HCT116 (cell line): Measurements from ENCODE around the gene SYNPR. TPM values are rescaled to one million over a fixed set of nuclear protein-coding genes. Genes with fewer than 3 reads are reported as not detected.

Source experiments
- ATAC-seq: fragments of 200-7000 bp; cut with Tn5 transposase; 2 replicates; pipeline ENCODE4 v1.9.1; 2020; ENCODE audit warnings: mild to moderate bottlenecking, moderate library complexity
- BruUV-seq: library from RNA; stranded (reverse); fragments of 400-500 nt; replicated peaks from 2 replicates; lab custom pipeline; 2021; lab: Mats Ljungman, UMichigan
- CTCF ChIA-PET: fragments of 300-600 bp; sonication (Branson Sonifier 250); formaldehyde crosslinking; loops from one replicate; lab custom pipeline; 2021; ENCODE audit warnings: antibody characterized with exemption; lab: Charles Lee
- POLR2A ChIA-PET: fragments of 300-600, 350-600 bp; sonication (Branson Sonifier 250); formaldehyde crosslinking; loops from one replicate; lab custom pipeline; 2021; ENCODE audit warnings: antibody characterized with exemption; lab: Charles Lee
- RAD21 ChIA-PET, 2 experiments: fragments of 300-600 bp; sonication (Branson Sonifier 250); formaldehyde crosslinking; loops; one replicate each; lab custom pipeline; 2023; ENCODE audit warnings: low total read pairs in 2 of 2; ENCODE audit not compliant: uncharacterized antibody in 2 of 2, unreplicated experiment in 2 of 2, low non-redundant PET in 1 of 2; lab: Charles Lee
- DNase-seq: peaks from one replicate; pipeline ENCODE4 v3.0.0-alpha.2; 2010; ENCODE audit warnings: low read depth, low spot score
- H2AFZ ChIP-seq: fragments of 200-600 bp; shearing (Covaris generic), sonication (generic); 2 replicates; pipeline ENCODE4 v1.6.1; 2017; ENCODE audit warnings: low read depth, mixed run types, mixed read lengths, antibody characterized with exemption, low read length; ENCODE audit not compliant: poor library complexity, severe bottlenecking
- H3K27ac ChIP-seq: 2 replicates; pipeline ENCODE4 v1.5.1; 2012; ENCODE audit warnings: low read depth, low read length
- H3K27me3 ChIP-seq: fragments of 200-600 bp; sonication (generic); 2 replicates; pipeline ENCODE4 v1.6.1; 2016; ENCODE audit warnings: mixed run types, low read length, mixed read lengths; ENCODE audit not compliant: insufficient read depth
- H3K36me3 ChIP-seq, 2 experiments: fragments of 200-500 bp in 1 of 2; fragments of 200-600 bp in 1 of 2; sonication (Bioruptor generic) in 1 of 2; sonication (generic) in 1 of 2; 2 replicates each; pipeline versions ENCODE4 v1.5.1 to v1.6.1; 2014 to 2016; ENCODE audit warnings: low read length in 2 of 2, inconsistent platforms in 1 of 2, mixed read lengths in 1 of 2, mixed run types in 1 of 2; ENCODE audit not compliant: insufficient read depth in 2 of 2, control insufficient read depth in 1 of 2
- H3K4me1 ChIP-seq, 2 experiments: fragments of 200-600 bp in 1 of 2; sonication (generic) in 1 of 2; 2 replicates each; pipeline versions ENCODE4 v1.5.1 to v1.6.1; 2012 to 2017; ENCODE audit warnings: low read length in 2 of 2, inconsistent platforms in 1 of 2, mild to moderate bottlenecking in 1 of 2, mixed read lengths in 1 of 2, mixed run types in 1 of 2, moderate library complexity in 1 of 2; ENCODE audit not compliant: insufficient read depth in 2 of 2, control insufficient read depth in 1 of 2
- H3K4me2 ChIP-seq: fragments of 200-600 bp; sonication (generic); 2 replicates; pipeline ENCODE4 v1.6.1; 2017; ENCODE audit warnings: mixed run types, low read length, mixed read lengths
- H3K4me3 ChIP-seq, 2 experiments: fragments of 200-600 bp in 1 of 2; sonication (generic) in 1 of 2; replicated peaks in 1 of 2; 2 replicates each; pipeline ENCODE4 v1.5.1; 2011 to 2016; ENCODE audit warnings: low read length in 2 of 2, control low read depth in 1 of 2, low read depth in 1 of 2, mild to moderate bottlenecking in 1 of 2, mixed read lengths in 1 of 2, mixed run types in 1 of 2
- H3K79me2 ChIP-seq: fragments of 200-600 bp; sonication (generic); 2 replicates; pipeline ENCODE4 v1.6.1; 2017; ENCODE audit warnings: mild to moderate bottlenecking, mixed run types, low read length, moderate library complexity, mixed read lengths; ENCODE audit not compliant: insufficient read depth
- H3K9ac ChIP-seq: fragments of 200-600 bp; sonication (generic); 2 replicates; pipeline ENCODE4 v1.6.1; 2016; ENCODE audit warnings: low read length, mixed read lengths
- H3K9me2 ChIP-seq: fragments of 200-600 bp; sonication (generic), shearing (Covaris generic); 2 replicates; pipeline ENCODE4 v1.6.1; 2017; ENCODE audit warnings: mixed run types, mild to moderate bottlenecking, moderate library complexity; ENCODE audit not compliant: insufficient read depth
- H3K9me3 ChIP-seq, 2 experiments: fragments of 200-500 bp in 1 of 2; fragments of 200-600 bp in 1 of 2; sonication (Bioruptor generic) in 1 of 2; sonication (generic) in 1 of 2; 2 replicates each; pipeline ENCODE4 v1.6.1; 2014 to 2017; ENCODE audit warnings: low read length in 2 of 2, mixed read lengths in 2 of 2, inconsistent platforms in 1 of 2, low read depth in 1 of 2, mild to moderate bottlenecking in 1 of 2, mixed run types in 1 of 2, moderate library complexity in 1 of 2; ENCODE audit not compliant: control insufficient read depth in 1 of 2, insufficient read depth in 1 of 2
- H4K20me1 ChIP-seq: fragments of 200-600 bp; sonication (generic), shearing (Covaris generic); 2 replicates; pipeline ENCODE4 v1.6.1; 2017; ENCODE audit warnings: mixed run types, mild to moderate bottlenecking, moderate library complexity; ENCODE audit not compliant: insufficient read depth
- CBX3 ChIP-seq: IDR thresholded peaks from 2 replicates; pipeline ENCODE4 v1.6.1; 2012; ENCODE audit warnings: low read depth
- CEBPB ChIP-seq: IDR thresholded peaks from 2 replicates; pipeline ENCODE4 v1.6.1; 2012; ENCODE audit warnings: low read depth
- CTCF ChIP-seq, 3 experiments: fragments of 200-600 bp in 1 of 3; sonication (generic) in 1 of 3; IDR thresholded peaks in 2 of 3; conservative IDR thresholded peaks in 1 of 3; 2 replicates each; pipeline ENCODE4 v1.5.1; 2012 to 2017; ENCODE audit warnings: low read depth in 2 of 3, low read length in 2 of 3, antibody characterized with exemption in 1 of 3, borderline replicate concordance in 1 of 3, control low read depth in 1 of 3, mild to moderate bottlenecking in 1 of 3, mixed read lengths in 1 of 3, mixed run types in 1 of 3, moderate library complexity in 1 of 3; ENCODE audit not compliant: insufficient read depth in 1 of 3
- ELF1 ChIP-seq: IDR thresholded peaks from 2 replicates; pipeline ENCODE4 v1.6.1; 2012; ENCODE audit warnings: low read depth, borderline replicate concordance
- JUND ChIP-seq: IDR thresholded peaks from 2 replicates; pipeline ENCODE4 v1.6.1; 2012
- MAX ChIP-seq: IDR thresholded peaks from 2 replicates; pipeline ENCODE4 v1.6.1; 2012
- POLR2A ChIP-seq: IDR thresholded peaks from 2 replicates; pipeline ENCODE4 v1.7.0; 2011; ENCODE audit warnings: borderline replicate concordance; ENCODE audit not compliant: insufficient read depth, insufficient read length; ENCODE audit errors: extremely low read depth
- POLR2AphosphoS5 ChIP-seq: IDR thresholded peaks from 2 replicates; pipeline ENCODE4 v1.6.1; 2011; ENCODE audit warnings: mild to moderate bottlenecking, low read depth, low read length, moderate library complexity
- RAD21 ChIP-seq: IDR thresholded peaks from 2 replicates; pipeline ENCODE4 v1.6.1; 2012; ENCODE audit warnings: low read depth, mild to moderate bottlenecking
- SIN3A ChIP-seq: IDR thresholded peaks from 2 replicates; pipeline ENCODE4 v1.6.1; 2012; ENCODE audit warnings: low read depth
- SP1 ChIP-seq: IDR thresholded peaks from 2 replicates; pipeline ENCODE4 v1.6.1; 2012; ENCODE audit warnings: low read depth
- SRF ChIP-seq: IDR thresholded peaks from 2 replicates; pipeline ENCODE4 v1.6.1; 2012; ENCODE audit warnings: low read depth
- TCF7L2 ChIP-seq: IDR thresholded peaks from 2 replicates; pipeline ENCODE4 v1.7.0; 2011; ENCODE audit warnings: borderline replicate concordance, inconsistent platforms; ENCODE audit not compliant: insufficient read depth, insufficient read length; ENCODE audit errors: extremely low read depth
- YY1 ChIP-seq: IDR thresholded peaks from 2 replicates; pipeline ENCODE4 v1.6.1; 2011; ENCODE audit warnings: low read length, low read depth, moderate library complexity, mild to moderate bottlenecking; ENCODE audit not compliant: insufficient replicate concordance; ENCODE audit errors: extremely low read depth
- ZBTB33 ChIP-seq: IDR thresholded peaks from 2 replicates; pipeline ENCODE4 v1.6.1; 2011; ENCODE audit warnings: mild to moderate bottlenecking, low read length, moderate library complexity; ENCODE audit not compliant: insufficient replicate concordance; ENCODE audit errors: extremely low read depth
- ZNF274 ChIP-seq: fragments of 200-500 bp; sonication (Bioruptor generic); IDR thresholded peaks from 2 replicates; pipeline ENCODE4 v1.6.1; 2014; ENCODE audit warnings: mild to moderate bottlenecking, low read depth, low read length, inconsistent platforms
- intact Hi-C: fragments of 100-400 bp; cut with micrococcal nuclease; formaldehyde crosslinking; loops from 2 replicates; pipeline ENCODE4 v1.10.0; 2022
- total RNA-seq: library from RNA; stranded (reverse); gene quantifications from one replicate; pipeline ENCODE4 v1.2.1, GENCODE V29; 2021; ENCODE audit not compliant: unreplicated experiment

The SYNPR gene
- total RNA-seq, 1 experiment from 2014 or later = not detected

- H3K36me3 ChIP-seq = no peaks in the 10 kb centered on the region
- intact Hi-C loops = no loop called here
- no peak overlapping the region for H3K9ac ChIP-seq
- H4K20me1 ChIP-seq = no peaks in the 10 kb centered on the region
- ATAC-seq (no peak), DNase-seq (no peak)
- no TSS peak for BruUV-seq
- H3K79me2 ChIP-seq = no peaks in the 10 kb centered on the region
- H3K4me1 ChIP-seq = no peaks in the 10 kb centered on the region
- no peaks in the 10 kb centered on the region; the same call in 1 of the 2 replicates for H3K27me3 ChIP-seq
- no peak overlapping the region for H2AFZ ChIP-seq
- RAD21 ChIA-PET = no interaction called here
- CTCF ChIA-PET = no interaction called here
- no peaks in the 10 kb centered on the region for H3K9me2 ChIP-seq
- H3K27ac ChIP-seq = no peak overlapping the region
- TF ChIP-seq ELF1 (no peak), CBX3 (no peak), ZNF274 (no peak), SRF (no peak), CTCF (IDR thresholded peaks at IDR 0.05 in 2 of 3, conservative IDR thresholded peaks at IDR 0.05 in 1 of 3; ENCODE audit: borderline replicate concordance in 1 of 3, insufficient read depth in 1 of 3, low read depth in 2 of 3, low read length in 2 of 3) (no peak), SP1 (no peak), CEBPB (no peak), YY1 (no peak), ZBTB33 (no peak), RAD21 (no peak), SIN3A (no peak), MAX (no peak), JUND (no peak), TCF7L2 (no peak), POLR2A (no peak), POLR2AphosphoS5 (no peak)
- POLR2A ChIA-PET = no interaction called here
- H3K9me3 ChIP-seq = no peaks in the 10 kb centered on the region
- H3K4me2 ChIP-seq = no peak overlapping the region
- H3K4me3 ChIP-seq = no peak overlapping the region
Measured at GRCh38 chr3:63474828-63475518, 196.9 kb downstream of the SYNPR start.
